IMR-90 (cell line): ENCODE measurements around the gene RAP2B. TPM values are rescaled to one million over a fixed set of nuclear protein-coding genes. Genes with fewer than 3 reads are reported as not detected.

Experiments
- ATAC-seq: fragments of 200-7000 bp; cut with Tn5 transposase; 2 replicates; pipeline ENCODE4 v1.9.1; 2020; ENCODE audit warnings: low read depth, mild to moderate bottlenecking, moderate library complexity
- BruUV-seq: library from RNA; stranded (reverse); fragments of 400-500 nt; replicated peaks from 2 replicates; lab custom pipeline; 2021; lab: Mats Ljungman, UMichigan
- CTCF ChIA-PET: fragments of 300-600 bp; formaldehyde crosslinking; extraction: SDS; loops from one replicate; lab custom pipeline; 2021; ENCODE audit warnings: antibody characterized with exemption; lab: Yijun Ruan, JAX
- POLR2A ChIA-PET: fragments of 300-600 bp; sonication (Branson Sonifier 250); formaldehyde crosslinking; loops from one replicate; lab custom pipeline; 2022; ENCODE audit warnings: antibody characterized with exemption; ENCODE audit not compliant: unreplicated experiment; lab: Charles Lee
- DNase-seq: peaks from one replicate; pipeline ENCODE4 v3.0.0; 2013
- H2AFZ ChIP-seq: replicated peaks from 2 replicates; pipeline ENCODE3; 2013; ENCODE audit warnings: low read length, mild to moderate bottlenecking; ENCODE audit not compliant: poor library complexity
- H2AK5ac ChIP-seq: 2 replicates; pipeline ENCODE4 v1.6.1; 2013; ENCODE audit warnings: low read depth, low read length, inconsistent platforms
- H2AK9ac ChIP-seq: replicated peaks from 2 replicates; pipeline ENCODE3; 2013; ENCODE audit warnings: mild to moderate bottlenecking, low read depth, low read length, moderate library complexity; ENCODE audit not compliant: poor library complexity
- H2BK120ac ChIP-seq: 2 replicates; pipeline ENCODE4 v1.6.1; 2013; ENCODE audit warnings: low read depth, low read length, inconsistent platforms
- H2BK15ac ChIP-seq: 3 replicates; pipeline ENCODE4 v1.6.1; 2013; ENCODE audit warnings: low read depth, low read length, inconsistent platforms
- H2BK20ac ChIP-seq: 2 replicates; pipeline ENCODE4 v1.6.1; 2013; ENCODE audit warnings: low read depth, mild to moderate bottlenecking, inconsistent platforms, low read length, moderate library complexity
- H2BK5ac ChIP-seq: 2 replicates; pipeline ENCODE4 v1.6.1; 2013; ENCODE audit warnings: mild to moderate bottlenecking, low read depth, low read length, inconsistent platforms; ENCODE audit not compliant: poor library complexity, severe bottlenecking
- H3K14ac ChIP-seq: replicated peaks from 2 replicates; pipeline ENCODE4 v1.6.1; 2013; ENCODE audit warnings: low read depth, low read length, inconsistent platforms
- H3K18ac ChIP-seq: 2 replicates; pipeline ENCODE4 v1.6.1; 2013; ENCODE audit warnings: low read depth, low read length, control low read depth
- H3K23ac ChIP-seq: 2 replicates; pipeline ENCODE4 v1.6.1; 2013; ENCODE audit warnings: low read depth, low read length, inconsistent platforms
- H3K27ac ChIP-seq: 2 replicates; pipeline ENCODE4 v1.5.1; 2013; ENCODE audit warnings: mild to moderate bottlenecking, control low read depth, low read length; ENCODE audit not compliant: insufficient read depth
- H3K27me3 ChIP-seq: 2 replicates; pipeline ENCODE4 v1.6.1; 2013; ENCODE audit warnings: low read length; ENCODE audit not compliant: control insufficient read depth, insufficient read depth
- H3K36me3 ChIP-seq: 2 replicates; pipeline ENCODE4 v1.6.1; 2013; ENCODE audit warnings: low read length, mixed read lengths; ENCODE audit not compliant: control insufficient read depth, insufficient read depth
- H3K4ac ChIP-seq: 2 replicates; pipeline ENCODE4 v1.6.1; 2013; ENCODE audit warnings: low read depth, low read length, inconsistent platforms
- H3K4me1 ChIP-seq: 2 replicates; pipeline ENCODE4 v1.6.1; 2013; ENCODE audit warnings: low read length, mixed read lengths; ENCODE audit not compliant: control insufficient read depth, insufficient read depth
- H3K4me2 ChIP-seq: 2 replicates; pipeline ENCODE4 v1.6.1; 2013; ENCODE audit warnings: low read depth, mild to moderate bottlenecking, control low read depth, low read length, moderate library complexity
- H3K4me3 ChIP-seq: 2 replicates; pipeline ENCODE4 v1.5.1; 2013; ENCODE audit warnings: low read depth, mild to moderate bottlenecking, control low read depth, low read length, moderate library complexity; ENCODE audit not compliant: insufficient read depth
- H3K56ac ChIP-seq: 2 replicates; pipeline ENCODE4 v1.6.1; 2013; ENCODE audit warnings: low read length, inconsistent platforms; ENCODE audit not compliant: insufficient read depth; ENCODE audit errors: extremely low read depth
- H3K79me1 ChIP-seq, 2 experiments: 2 replicates each; pipeline ENCODE4 v1.6.1; 2013; ENCODE audit warnings: low read length in 2 of 2, inconsistent platforms in 1 of 2, low read depth in 1 of 2
- H3K9ac ChIP-seq: 2 replicates; pipeline ENCODE4 v1.6.1; 2013; ENCODE audit warnings: low read depth, low read length, control low read depth
- H3K9me1 ChIP-seq: 2 replicates; pipeline ENCODE4 v1.6.1; 2013; ENCODE audit warnings: low read length, inconsistent platforms; ENCODE audit not compliant: insufficient read depth
- H3K9me3 ChIP-seq: 2 replicates; pipeline ENCODE4 v1.6.1; 2013; ENCODE audit warnings: low read length; ENCODE audit not compliant: control insufficient read depth, insufficient read depth
- H4K20me1 ChIP-seq: 2 replicates; pipeline ENCODE4 v1.6.1; 2013; ENCODE audit warnings: low read length, inconsistent platforms; ENCODE audit not compliant: insufficient read depth
- H4K5ac ChIP-seq: 2 replicates; pipeline ENCODE4 v1.6.1; 2013; ENCODE audit warnings: mild to moderate bottlenecking, low read depth, low read length, control low read depth
- H4K8ac ChIP-seq, 2 experiments: 2 replicates each; pipeline ENCODE4 v1.6.1; 2013; ENCODE audit warnings: low read depth in 2 of 2, low read length in 2 of 2, control low read depth in 1 of 2, inconsistent platforms in 1 of 2
- H4K91ac ChIP-seq: 2 replicates; pipeline ENCODE4 v1.6.1; 2013; ENCODE audit warnings: low read depth, low read length, inconsistent platforms; ENCODE audit not compliant: insufficient read depth
- BHLHE40 ChIP-seq: fragments of 150-350 bp; IDR thresholded peaks from 2 replicates; pipeline ENCODE4 v1.6.1; 2016; ENCODE audit warnings: mild to moderate bottlenecking, low read depth, low read length
- ELK1 ChIP-seq: fragments of 150-350 bp; IDR thresholded peaks from 2 replicates; pipeline ENCODE4 v1.6.1; 2016; ENCODE audit warnings: low read depth, mild to moderate bottlenecking, low read length, moderate library complexity, borderline replicate concordance
- FOS ChIP-seq: fragments of 150-350 bp; IDR thresholded peaks from 2 replicates; pipeline ENCODE4 v1.6.1; 2016; ENCODE audit warnings: low read depth, low read length
- MAFK ChIP-seq: IDR thresholded peaks from 2 replicates; pipeline ENCODE4 v1.6.1; 2012; ENCODE audit warnings: low read depth, low read length, improper control_type of control experiment
- MAZ ChIP-seq: IDR thresholded peaks from 2 replicates; pipeline ENCODE4 v1.6.1; 2012; ENCODE audit warnings: low read depth, mild to moderate bottlenecking, low read length, improper control_type of control experiment, moderate library complexity, borderline replicate concordance
- NFE2L2 ChIP-seq: fragments of 150-350 bp; IDR thresholded peaks from 2 replicates; pipeline ENCODE4 v1.6.1; 2016; ENCODE audit warnings: low read depth, mild to moderate bottlenecking, low read length
- POLR2A ChIP-seq: IDR thresholded peaks from 2 replicates; pipeline ENCODE4 v1.6.1; 2012; ENCODE audit warnings: mild to moderate bottlenecking, low read depth, low read length
- RAD21 ChIP-seq: IDR thresholded peaks from 2 replicates; pipeline ENCODE4 v1.6.1; 2012; ENCODE audit warnings: low read length, improper control_type of control experiment
- RFX5 ChIP-seq: IDR thresholded peaks from 2 replicates; pipeline ENCODE4 v1.8.0; 2012; ENCODE audit warnings: low read depth, mild to moderate bottlenecking, low read length, moderate library complexity
- SMC3 ChIP-seq: fragments of 150-350 bp; IDR thresholded peaks from 2 replicates; pipeline ENCODE4 v1.6.1; 2016; ENCODE audit warnings: low read depth, mild to moderate bottlenecking, antibody characterized with exemption, low read length, moderate library complexity
- USF2 ChIP-seq: fragments of 150-350 bp; IDR thresholded peaks from 2 replicates; pipeline ENCODE4 v1.6.1; 2017; ENCODE audit warnings: mild to moderate bottlenecking, antibody characterized with exemption, low read length, low read depth
- dilution Hi-C: fragments of 300-500 bp; cut with HindIII; formaldehyde crosslinking; loops from one replicate; pipeline ENCODE4 v1.14.3; 2018; ENCODE audit warnings: low sequenced_read_pairs; ENCODE audit not compliant: unreplicated experiment
- in situ Hi-C: fragments of 300-500 bp; cut with MboI; formaldehyde crosslinking; loops from 3 replicates; pipeline ENCODE4 v1.14.3; 2019; ENCODE audit warnings: low sequenced_read_pairs, inconsistent platforms, mixed read lengths
- intact Hi-C: fragments of 100-400 bp; cut with micrococcal nuclease; formaldehyde crosslinking; loops from 2 replicates; pipeline ENCODE4 v1.10.0; 2022
- polyA plus RNA-seq, 3 experiments: library from polyadenylated mRNA; depleted of rRNA; stranded (reverse); fragments of >200 nt; gene quantifications; 2 replicates each; pipeline ENCODE4 v1.2.3, GENCODE V29; 2012; ENCODE audit warnings: low replicate concordance in 1 of 3
- total RNA-seq: library from RNA; depleted of rRNA; stranded (reverse); fragments of >200 nt; gene quantifications from 2 replicates; pipeline ENCODE4 v1.2.3, GENCODE V29; 2012

Gene RAP2B
- total and polyA plus RNA-seq, 2 of the 4 experiments (the other 2 are of a cell fraction): 6.6 to 12.4 TPM

- H3K36me3 ChIP-seq: no peaks in the 10 kb centered on the region
- peaks cover 7% of the 10 kb centered on the region for H3K4me1 ChIP-seq
- no peak overlapping the region for H2AFZ ChIP-seq
- H3K9ac ChIP-seq: no peak overlapping the region
- peak overlapping the region; percentile 84 for H2BK120ac ChIP-seq
- POLR2A ChIA-PET: no interaction called here
- H3K4ac ChIP-seq: peak overlapping the region; percentile 81; the same call in 1 of the 2 replicates
- H2BK20ac ChIP-seq: peak overlapping the region; percentile 59; the same call in 1 of the 2 replicates
- intact Hi-C loops (no loop called here), dilution Hi-C loops (no loop called here), in situ Hi-C loops (no loop called here)
- no peak overlapping the region; the same call in 1 of the 2 replicates for H3K18ac ChIP-seq
- TF ChIP-seq POLR2A: no peak
- TF ChIP-seq USF2: no peak
- no peak for TF ChIP-seq NFE2L2
- no peak for TF ChIP-seq MAFK
- no peak for TF ChIP-seq SMC3
- TF ChIP-seq RAD21: no peak
- no peak for TF ChIP-seq RFX5
- TF ChIP-seq BHLHE40: no peak
- no peak for TF ChIP-seq MAZ
- TF ChIP-seq FOS: no peak
- no peak for TF ChIP-seq ELK1
- peak overlapping the region; percentile 75 for H2BK5ac ChIP-seq
- H3K27ac ChIP-seq: no peak overlapping the region
- DNase-seq: no peak
- no peak overlapping the region for H2AK9ac ChIP-seq
- 0 out of 3 replicates have a peak overlapping the region, but pooled peaks have one; percentile 52 for H2BK15ac ChIP-seq
- peak overlapping the region in 1 of 2 experiments; percentile 62; a peak in 2 of 4 replicates for H4K8ac ChIP-seq
- 0 out of 2 replicates have a peak overlapping the region, but pooled peaks have one; percentile 40 for H3K14ac ChIP-seq
- no TSS peak for BruUV-seq
- ATAC-seq: no peak
- H3K4me3 ChIP-seq: no peak overlapping the region
- H4K5ac ChIP-seq: peak overlapping the region; percentile 36; the same call in 1 of the 2 replicates
- no peaks in the 10 kb centered on the region for H4K20me1 ChIP-seq
- H3K23ac ChIP-seq: peak overlapping the region; percentile 27; the same call in 1 of the 2 replicates
- H3K79me1 ChIP-seq: no peaks in the 10 kb centered on the region
- peak overlapping the region; percentile 18; the same call in 1 of the 2 replicates for H2AK5ac ChIP-seq
- H3K56ac ChIP-seq: no peak overlapping the region
- no peak overlapping the region for H4K91ac ChIP-seq
- H3K27me3 ChIP-seq: no peaks in the 10 kb centered on the region
- H3K9me1 ChIP-seq: no peaks in the 10 kb centered on the region; the same call in 1 of the 2 replicates
- CTCF ChIA-PET: no interaction called here
- no peak overlapping the region for H3K4me2 ChIP-seq
- H3K9me3 ChIP-seq: no peaks in the 10 kb centered on the region
Observed at GRCh38 chr3:153145454-153145853, 16.6 kb upstream of the RAP2B start.
